HG02884 (cell line): Measurements from ENCODE around the gene VPS11.

Experiments used
- ATAC-seq: cut with Tn5 transposase; IDR thresholded peaks from one replicate; pipeline ENCODE4 v1.9.1; 2021; ENCODE audit warnings: mild to moderate bottlenecking, moderate library complexity; ENCODE audit not compliant: unreplicated experiment

The VPS11 gene

GRCh38 chr11:119078675-119079420 is 11.2 kb downstream of the VPS11 start:
- no peak for ATAC-seq

- no peak for ATAC-seq
These were observed 14.2 kb downstream of the VPS11 start for GRCh38 chr11:119081682-119082260.

- peak; percentile 89 for ATAC-seq
These were observed 17.2 kb downstream of the VPS11 start, which contains the start of gene HMBS for GRCh38 chr11:119084663-119085436. TSS of gene HMBS (plus strand) at chr11:119084881. CDS start at chr11:119085034, 153 bp downstream.

- ATAC-seq, result peak; percentile 11
These were observed 17.8 kb downstream of the VPS11 start for GRCh38 chr11:119085437-119085847.

GRCh38 chr11:119087123-119087522 is 19.5 kb downstream of the VPS11 start:
- ATAC-seq, result no peak

- no peak for ATAC-seq
These were observed 20.2 kb downstream of the VPS11 start for GRCh38 chr11:119087747-119088241.

GRCh38 chr11:119088406-119088805 is 20.8 kb downstream of the VPS11 start:
- no peak for ATAC-seq

- ATAC-seq, result no peak
These were observed 21.7 kb downstream of the VPS11 start for GRCh38 chr11:119089319-119089718.

- ATAC-seq, result no peak
These were observed 23.6 kb downstream of the VPS11 start for GRCh38 chr11:119091178-119091577.

- no peak for ATAC-seq
These were observed 24.6 kb downstream of the VPS11 start for GRCh38 chr11:119091966-119092879.

- ATAC-seq, result no peak
These were observed 25.5 kb downstream of the VPS11 start for GRCh38 chr11:119092880-119093842.

- ATAC-seq, result peak; percentile 2
These were observed 26.6 kb downstream of the VPS11 start for GRCh38 chr11:119093942-119094815.

- ATAC-seq, result peak; percentile 32
These were observed 27.1 kb downstream of the VPS11 start for GRCh38 chr11:119094816-119095065.

- ATAC-seq, result peak; percentile 82
These were observed 27.7 kb downstream of the VPS11 start for GRCh38 chr11:119095066-119095880.

- ATAC-seq, result no peak
These were observed 32.1 kb downstream of the VPS11 start for GRCh38 chr11:119099711-119100110.

GRCh38 chr11:119100246-119100970 is 32.8 kb downstream of the VPS11 start:
- no peak for ATAC-seq
